Gastrocnemius medialis (tissue), 4 donors: ENCODE data around the gene TRIM61.

Experiments used
- CTCF ChIP-seq, 5 experiments: fragments of 450-650 bp in 3 of 5; fragments of 200-600 bp in 2 of 5; sonication (generic) in 2 of 5; IDR thresholded peaks in 4 of 5; conservative IDR thresholded peaks in 1 of 5; 1 replicate in 4 of 5; 2 replicates in 1 of 5; pipeline ENCODE4 v1.5.1; 2016 to 2019; ENCODE audit warnings: antibody characterized with exemption in 5 of 5, mild to moderate bottlenecking in 3 of 5, moderate library complexity in 3 of 5
- POLR2A ChIP-seq, 2 donors: fragments of 450-650 bp; IDR thresholded peaks; one replicate each; pipeline ENCODE4 v1.6.1; 2017; ENCODE audit warnings: antibody characterized with exemption in 2 of 2, mild to moderate bottlenecking in 2 of 2, moderate library complexity in 2 of 2

- TF ChIP-seq POLR2A (IDR thresholded peaks at IDR 0.05), result no peak
- TF ChIP-seq CTCF (IDR thresholded peaks at IDR 0.05 in 4 of 5, conservative IDR thresholded peaks at IDR 0.05 in 1 of 5), result no peak
Observed at GRCh38 chr4:164924670-164925238, 52.7 kb downstream of the TRIM61 start.
